Skeletal muscle tissue (tissue), 4 donors: ENCODE measurements around the gene CAPN2. TPM values are rescaled to one million over a fixed set of nuclear protein-coding genes. Genes with fewer than 3 reads are reported as not detected.

Experiments
- H3K27ac ChIP-seq: one replicate; pipeline ENCODE4 v1.7.0; 2013; ENCODE audit warnings: mild to moderate bottlenecking, low read depth, low read length, inconsistent platforms
- H3K27me3 ChIP-seq, 3 donors: one replicate each; pipeline ENCODE4 v1.7.0; 2013; ENCODE audit warnings: low read length in 3 of 3; ENCODE audit not compliant: control insufficient read depth in 3 of 3, insufficient read depth in 3 of 3
- H3K36me3 ChIP-seq, 3 donors: one replicate each; pipeline ENCODE4 v1.7.0; 2013; ENCODE audit warnings: low read length in 3 of 3; ENCODE audit not compliant: control insufficient read depth in 3 of 3, insufficient read depth in 3 of 3
- H3K4me1 ChIP-seq, 3 donors: one replicate each; pipeline ENCODE4 v1.7.0; 2013; ENCODE audit warnings: low read length in 3 of 3, mild to moderate bottlenecking in 3 of 3; ENCODE audit not compliant: control insufficient read depth in 3 of 3, insufficient read depth in 3 of 3
- H3K4me3 ChIP-seq, 3 donors: one replicate each; pipeline ENCODE4 v1.7.0; 2013; ENCODE audit warnings: low read length in 3 of 3
- H3K9ac ChIP-seq, 3 donors: one replicate each; pipeline ENCODE4 v1.7.0; 2013; ENCODE audit warnings: low read length in 3 of 3, mild to moderate bottlenecking in 3 of 3, moderate library complexity in 2 of 3, low read depth in 1 of 3
- H3K9me3 ChIP-seq, 3 donors: one replicate each; pipeline ENCODE4 v1.7.0; 2013; ENCODE audit warnings: low read length in 3 of 3; ENCODE audit not compliant: control insufficient read depth in 3 of 3
- total RNA-seq: library from RNA; depleted of rRNA; stranded (reverse); fragments of >200 nt; gene quantifications from one replicate; pipeline ENCODE4 v1.2.3, GENCODE V29; 2014
- donor health status: Osteomylitis.

Gene CAPN2
- total RNA-seq, 1 donor from 2014 or later, result 78.8 TPM

DNA sequence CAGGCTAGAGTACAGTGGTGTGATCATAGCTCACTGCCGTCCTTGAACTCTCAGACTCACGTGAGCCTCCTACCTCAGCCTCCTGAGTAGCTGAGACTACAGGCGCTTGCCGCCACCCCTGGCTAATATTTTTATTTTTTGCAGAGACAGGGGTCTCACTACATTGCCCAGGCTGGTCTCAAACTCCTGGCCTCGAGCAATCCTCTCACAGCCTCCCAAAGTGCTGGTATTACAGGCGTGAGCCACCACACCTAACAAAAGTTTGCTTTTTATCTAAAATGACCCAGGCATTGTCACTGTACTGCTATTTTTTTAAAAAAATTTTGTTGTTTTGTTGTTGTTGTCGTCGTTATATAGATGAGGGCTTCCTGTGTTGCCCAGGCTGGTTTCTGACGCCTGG is 46.4 kb downstream of the CAPN2 start:
- no peak overlapping the region for H3K4me3 ChIP-seq
- no peaks in the 10 kb centered on the region for H3K9me3 ChIP-seq
- no peak overlapping the region for H3K27ac ChIP-seq
- peaks cover 64 to 94% (median 85%) of the 10 kb centered on the region in 3 donors for H3K36me3 ChIP-seq
- no peaks in the 10 kb centered on the region for H3K4me1 ChIP-seq
- H3K9ac ChIP-seq, result no peak overlapping the region
- H3K27me3 ChIP-seq, result no peaks in the 10 kb centered on the region

DNA sequence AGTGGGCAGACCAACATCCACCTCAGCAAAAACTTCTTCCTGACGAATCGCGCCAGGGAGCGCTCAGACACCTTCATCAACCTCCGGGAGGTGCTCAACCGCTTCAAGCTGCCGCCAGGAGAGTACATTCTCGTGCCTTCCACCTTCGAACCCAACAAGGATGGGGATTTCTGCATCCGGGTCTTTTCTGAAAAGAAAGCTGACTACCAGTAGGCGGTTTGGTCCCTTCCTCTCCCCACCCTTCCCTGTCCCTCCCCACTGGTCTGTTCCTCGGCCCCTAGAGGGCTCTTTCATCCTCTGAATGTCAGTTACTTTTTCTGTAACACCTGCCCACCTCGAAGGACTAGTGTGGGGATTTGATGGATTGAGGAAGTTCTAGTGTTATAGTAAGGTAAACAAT is 46.9 kb downstream of the CAPN2 start:
- H3K27ac ChIP-seq, result no peak overlapping the region
- no peaks in the 10 kb centered on the region for H3K4me1 ChIP-seq
- no peak overlapping the region for H3K4me3 ChIP-seq
- no peaks in the 10 kb centered on the region for H3K27me3 ChIP-seq
- no peaks in the 10 kb centered on the region for H3K9me3 ChIP-seq
- H3K9ac ChIP-seq, result no peak overlapping the region
- peaks cover 65 to 94% (median 84%) of the 10 kb centered on the region in 3 donors for H3K36me3 ChIP-seq

DNA sequence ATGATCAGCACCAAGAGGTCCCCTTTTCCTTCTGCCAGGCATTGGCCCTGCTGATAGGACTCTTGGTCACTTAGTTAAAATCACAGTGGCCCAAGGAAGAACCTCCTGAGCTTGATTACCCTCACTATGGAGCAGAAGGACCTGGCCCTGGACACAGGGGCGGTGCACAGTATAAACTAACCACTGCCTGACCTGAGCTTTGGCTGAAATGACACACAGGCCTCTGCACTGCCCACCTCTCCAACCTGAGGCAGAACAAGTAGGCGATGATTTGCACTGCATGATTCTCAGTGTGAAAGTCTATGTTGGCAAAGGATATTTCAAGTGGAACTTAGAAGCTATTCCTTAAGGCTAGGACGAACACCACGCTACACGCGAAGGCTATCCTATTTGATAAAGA is 48.5 kb downstream of the CAPN2 start:
- H3K36me3 ChIP-seq, result peaks cover 62 to 91% (median 69%) of the 10 kb centered on the region in 3 donors
- H3K4me1 ChIP-seq, result peaks cover 5 to 9% (median 9%) of the 10 kb centered on the region in 3 donors
- no peak overlapping the region for H3K9ac ChIP-seq
- no peak overlapping the region for H3K4me3 ChIP-seq
- no peaks in the 10 kb centered on the region for H3K9me3 ChIP-seq
- no peak overlapping the region for H3K27ac ChIP-seq
- H3K27me3 ChIP-seq, result no peaks in the 10 kb centered on the region

DNA sequence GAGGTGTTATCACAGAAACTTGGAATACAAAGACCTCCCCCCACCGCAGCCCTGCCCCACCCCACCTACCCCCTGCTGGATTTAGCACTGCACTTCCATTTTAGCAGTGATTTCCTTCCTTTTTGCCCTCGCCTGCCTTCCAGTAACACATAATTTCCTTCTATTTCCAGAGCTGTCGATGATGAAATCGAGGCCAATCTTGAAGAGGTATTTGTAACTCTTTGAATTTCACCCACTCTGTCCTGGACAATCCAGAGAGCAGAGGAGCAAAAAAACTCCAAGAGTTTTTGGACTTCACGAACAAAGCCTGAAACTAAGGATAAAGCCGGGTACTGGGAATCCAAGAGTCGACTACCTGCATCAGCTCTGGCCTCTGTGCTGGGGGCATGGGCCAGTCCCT is 49.1 kb downstream of the CAPN2 start:
- no peak overlapping the region for H3K4me3 ChIP-seq
- peaks cover 9 to 14% (median 10%) of the 10 kb centered on the region in 3 donors for H3K4me1 ChIP-seq
- H3K27me3 ChIP-seq, result no peaks in the 10 kb centered on the region
- H3K9ac ChIP-seq, result no peak overlapping the region
- H3K27ac ChIP-seq, result no peak overlapping the region
- no peaks in the 10 kb centered on the region for H3K9me3 ChIP-seq
- peaks cover 58 to 92% (median 63%) of the 10 kb centered on the region in 3 donors for H3K36me3 ChIP-seq

DNA sequence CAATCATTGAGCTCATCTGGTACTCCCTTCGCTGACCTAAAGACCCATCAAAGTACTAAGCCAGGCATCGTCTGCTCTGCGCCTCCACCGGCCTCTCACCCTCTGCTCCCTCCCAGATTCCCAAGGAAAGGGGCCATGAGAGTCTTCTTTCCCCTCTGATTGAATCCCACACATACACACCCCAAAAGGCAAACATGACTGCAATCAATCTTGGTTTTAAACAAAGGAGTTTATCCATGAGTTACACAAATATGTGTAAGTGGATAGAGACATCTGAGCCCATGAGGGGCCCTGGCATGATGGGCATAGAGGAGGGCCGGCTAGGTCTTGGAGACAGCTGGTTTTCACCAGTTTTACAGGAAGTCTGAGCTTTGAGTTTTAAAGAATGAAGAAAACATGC is 50.9 kb downstream of the CAPN2 start:
- Histone ChIP-seq H3K4me3 (no peak overlapping the region), H3K27me3 (no peaks in the 10 kb centered on the region), H3K9me3 (no peaks in the 10 kb centered on the region), H3K36me3 (peaks cover 46 to 76% (median 50%) of the 10 kb centered on the region in 3 donors), H3K9ac (no peak overlapping the region), H3K4me1 (peaks cover 9 to 14% (median 10%) of the 10 kb centered on the region in 3 donors), H3K27ac (no peak overlapping the region)

DNA sequence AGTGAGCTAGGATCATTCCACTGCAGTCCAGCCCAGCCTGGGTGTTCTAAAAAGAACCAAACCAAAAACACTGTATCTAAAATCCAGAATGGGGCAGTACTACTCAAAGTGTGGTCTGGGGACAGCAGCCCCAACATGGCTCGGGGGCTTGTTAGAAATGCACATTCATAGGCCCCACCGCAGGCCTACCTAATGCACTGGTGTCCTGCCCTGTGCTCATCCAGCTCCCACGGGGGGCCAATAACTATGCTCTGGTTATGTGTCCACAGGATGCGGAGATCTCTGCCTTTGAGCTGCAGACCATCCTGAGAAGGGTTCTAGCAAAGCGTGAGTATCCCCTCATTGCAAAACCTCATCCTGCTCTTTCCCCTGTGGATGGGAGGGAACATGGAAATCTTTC is 51.5 kb downstream of the CAPN2 start:
- no peak overlapping the region for H3K9ac ChIP-seq
- H3K4me1 ChIP-seq, result peaks cover 9 to 14% (median 10%) of the 10 kb centered on the region in 3 donors
- H3K4me3 ChIP-seq, result no peak overlapping the region
- peaks cover 44 to 71% (median 50%) of the 10 kb centered on the region in 3 donors for H3K36me3 ChIP-seq
- no peaks in the 10 kb centered on the region for H3K27me3 ChIP-seq
- no peaks in the 10 kb centered on the region for H3K9me3 ChIP-seq
- no peak overlapping the region for H3K27ac ChIP-seq

DNA sequence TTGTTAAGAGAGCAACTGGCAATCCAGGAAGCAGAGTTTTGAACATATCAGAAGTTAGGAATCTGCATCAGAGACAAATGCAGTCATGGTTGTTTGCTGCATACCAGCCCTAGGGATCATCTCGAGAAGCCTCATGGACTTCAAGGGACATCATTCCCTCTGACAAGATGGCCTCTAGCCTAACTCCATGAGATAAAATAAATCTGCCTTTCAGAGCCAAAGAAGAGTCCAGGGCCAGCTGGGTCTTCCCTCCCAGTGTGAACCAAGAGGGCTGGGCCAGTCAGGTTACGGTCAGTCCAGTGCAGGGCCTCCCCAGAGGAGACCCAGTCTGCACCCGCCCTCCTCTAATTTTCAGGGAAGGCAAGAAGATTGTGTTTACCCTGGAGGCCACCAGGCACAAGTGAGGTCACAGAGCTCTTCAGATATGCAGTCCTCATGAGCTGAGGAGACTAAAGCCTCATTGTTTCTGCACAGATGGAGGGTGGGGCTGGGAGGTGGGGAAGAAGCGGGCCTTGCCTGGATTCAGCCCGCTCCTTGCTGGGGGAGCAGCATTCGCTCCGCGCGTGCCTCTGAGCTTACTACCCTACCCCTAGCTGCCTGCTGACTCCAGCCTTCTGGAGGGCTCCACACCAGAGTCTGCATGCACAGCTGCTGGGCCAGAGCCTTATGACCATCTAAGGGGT is 52.8 kb downstream of the CAPN2 start:
- Histone ChIP-seq H3K4me3 (no peak overlapping the region), H3K4me1 (peaks cover 9 to 14% (median 10%) of the 10 kb centered on the region in 3 donors), H3K9ac (peak overlapping the region in 1 of 3 donors; percentile 55), H3K27me3 (no peaks in the 10 kb centered on the region), H3K9me3 (no peaks in the 10 kb centered on the region), H3K27ac (peak overlapping the region; percentile 19), H3K36me3 (peaks cover 46 to 64% (median 47%) of the 10 kb centered on the region in 3 donors)

DNA sequence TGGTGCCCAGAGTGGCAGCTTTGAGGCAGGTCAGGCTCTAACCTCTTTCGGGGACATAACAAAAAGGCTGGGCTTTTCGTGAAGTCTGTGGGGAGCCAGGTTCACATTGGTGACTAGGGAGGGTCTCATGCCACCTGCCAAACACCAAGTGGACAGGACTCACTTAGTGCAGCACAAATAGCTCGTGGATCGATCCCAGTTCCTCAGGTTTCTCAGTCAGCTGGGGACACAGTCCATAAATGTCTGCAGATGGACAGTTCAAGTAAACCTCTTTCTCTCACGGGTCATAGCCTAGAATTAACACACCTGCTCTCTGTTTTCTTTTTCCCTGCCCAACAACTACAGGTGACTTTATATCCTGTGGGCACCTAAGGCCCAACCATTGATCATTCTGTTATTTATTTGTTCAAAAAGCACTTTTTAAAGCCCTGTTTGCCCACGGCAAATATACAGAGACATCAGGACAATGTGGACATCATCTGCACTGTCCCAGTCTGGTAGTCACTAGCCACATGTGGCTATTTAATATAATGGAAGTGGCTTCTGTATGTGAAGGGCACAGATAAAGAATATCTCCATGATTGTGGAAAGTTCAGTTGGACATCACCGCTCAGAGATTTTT is 53.5 kb downstream of the CAPN2 start:
- Histone ChIP-seq H3K9me3 (no peaks in the 10 kb centered on the region), H3K36me3 (peaks cover 44 to 64% (median 47%) of the 10 kb centered on the region in 3 donors), H3K4me3 (no peak overlapping the region), H3K27me3 (no peaks in the 10 kb centered on the region), H3K4me1 (peaks cover 12 to 16% (median 14%) of the 10 kb centered on the region in 3 donors), H3K27ac (peak overlapping the region; percentile 19), H3K9ac (peak overlapping the region in 1 of 3 donors; percentile 55)

DNA sequence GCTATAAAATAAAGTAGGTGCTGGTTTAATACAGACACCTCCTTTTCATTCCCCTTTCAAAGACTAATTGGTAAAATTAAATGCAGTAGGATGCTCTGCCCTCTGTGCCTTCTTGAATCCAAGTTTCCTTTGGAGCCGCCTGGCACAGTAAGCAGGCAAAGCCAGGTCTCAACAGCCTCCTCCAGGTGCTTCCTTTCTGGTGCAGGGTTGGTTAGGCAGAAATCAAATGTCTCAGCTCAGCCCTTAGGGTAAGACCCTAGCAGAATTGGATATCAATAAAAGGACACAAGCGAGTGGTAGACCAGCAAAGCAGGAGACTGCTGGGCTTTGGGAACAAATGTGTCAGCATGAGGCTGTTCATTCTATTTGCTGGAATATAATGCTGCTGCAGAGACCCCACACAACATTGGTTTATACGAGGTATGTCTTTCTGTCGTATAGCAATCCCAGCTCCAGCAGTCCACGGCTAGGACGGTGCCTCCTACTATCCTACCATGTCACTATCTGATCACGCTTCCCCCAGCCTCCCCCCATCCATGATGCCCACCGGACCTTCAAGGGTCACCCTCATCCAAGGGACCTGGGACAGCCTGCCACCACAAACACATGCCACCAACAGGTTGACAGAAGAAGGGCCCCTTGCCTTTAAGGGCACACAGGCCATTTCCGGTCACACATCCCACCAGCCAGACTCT is 58.4 kb downstream of the CAPN2 start:
- peak overlapping the region; percentile 62 for H3K27ac ChIP-seq
- no peaks in the 10 kb centered on the region for H3K9me3 ChIP-seq
- H3K9ac ChIP-seq, result peak overlapping the region in 2 of 3 donors; percentile 2 to 14
- peaks cover 17 to 23% (median 18%) of the 10 kb centered on the region in 3 donors for H3K4me1 ChIP-seq
- peaks cover 41 to 59% (median 54%) of the 10 kb centered on the region in 3 donors for H3K36me3 ChIP-seq
- H3K4me3 ChIP-seq, result no peak overlapping the region
- no peaks in the 10 kb centered on the region for H3K27me3 ChIP-seq

DNA sequence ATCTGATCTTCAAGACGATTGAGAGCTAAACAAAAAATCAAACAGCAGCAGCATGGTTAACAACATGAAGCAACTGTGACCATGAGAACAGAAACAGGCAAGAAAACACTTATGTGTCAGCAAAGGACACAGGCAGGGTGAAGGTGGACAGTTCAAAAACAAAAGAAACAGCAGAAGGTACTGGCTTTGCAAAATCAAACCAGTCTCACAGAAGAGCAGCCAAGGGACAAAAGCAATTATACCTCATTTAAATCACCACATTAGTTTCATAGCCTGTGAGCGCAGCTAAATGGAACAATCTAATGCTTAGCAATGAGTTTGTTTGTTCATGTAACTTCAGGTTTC is 59.1 kb downstream of the CAPN2 start:
- Histone ChIP-seq H3K27me3 (no peaks in the 10 kb centered on the region), H3K36me3 (peaks cover 47 to 64% (median 53%) of the 10 kb centered on the region in 3 donors), H3K4me1 (peaks cover 12 to 18% (median 17%) of the 10 kb centered on the region in 3 donors), H3K4me3 (no peak overlapping the region), H3K27ac (peak overlapping the region; percentile 62), H3K9me3 (no peaks in the 10 kb centered on the region), H3K9ac (peak overlapping the region in 1 of 3 donors; percentile 2)
